Upper lobe of left lung (tissue), 4 donors: Measurements from ENCODE around the gene ZNF778.

Experiments used
- CTCF ChIP-seq, 6 experiments: fragments of 450-650 bp in 4 of 6; fragments of 200-600 bp in 2 of 6; sonication (generic) in 2 of 6; IDR thresholded peaks; one replicate each; pipeline ENCODE4 v1.5.1; 2016 to 2019; ENCODE audit warnings: antibody characterized with exemption in 6 of 6
- EP300 ChIP-seq, 4 donors: sonication (generic); formaldehyde crosslinking; IDR thresholded peaks; one replicate each; pipeline ENCODE4 v1.5.1; 2017; ENCODE audit warnings: antibody characterized with exemption in 4 of 4, control low read depth in 2 of 4
- POLR2AphosphoS5 ChIP-seq, 2 donors: sonication (generic); formaldehyde crosslinking; IDR thresholded peaks; one replicate each; pipeline ENCODE4 v1.5.1; 2017; ENCODE audit warnings: antibody characterized with exemption in 2 of 2

GRCh38 chr16:89282523-89282922 is 65.0 kb downstream of the ZNF778 start:
- no peak for TF ChIP-seq POLR2AphosphoS5 (IDR thresholded peaks at IDR 0.05)
- no peak for TF ChIP-seq CTCF (IDR thresholded peaks at IDR 0.05)
- TF ChIP-seq EP300 (IDR thresholded peaks at IDR 0.05): no peak
